Left ventricle myocardium inferior (tissue), 1 donor: ENCODE data around the gene NOD1. TPM values are rescaled to one million over a fixed set of nuclear protein-coding genes. Genes with fewer than 3 reads are reported as not detected.

Experiments
- DNase-seq: peaks from one replicate; pipeline ENCODE4 v3.0.0-alpha.2; 2020
- H3K27ac ChIP-seq: fragments of 200-600 bp; replicated peaks from 2 replicates; pipeline ENCODE4 v1.8.0; 2021
- H3K27me3 ChIP-seq: fragments of 200-600 bp; 2 replicates; pipeline ENCODE4 v1.8.0; 2021; ENCODE audit warnings: low read depth
- H3K36me3 ChIP-seq: fragments of 200-600 bp; 2 replicates; pipeline ENCODE4 v1.8.0; 2021
- H3K4me1 ChIP-seq: fragments of 200-600 bp; 2 replicates; pipeline ENCODE4 v1.8.0; 2021
- H3K4me3 ChIP-seq: fragments of 200-600 bp; 2 replicates; pipeline ENCODE4 v1.8.0; 2021; ENCODE audit warnings: mild to moderate bottlenecking, moderate library complexity
- H3K9me3 ChIP-seq: fragments of 200-600 bp; replicated peaks from 2 replicates; pipeline ENCODE4 v1.8.0; 2021
- intact Hi-C: fragments of 100-400 bp; cut with micrococcal nuclease; formaldehyde crosslinking; loops from one replicate; pipeline ENCODE4 v1.11.0; 2022
- total RNA-seq: library from RNA; stranded (reverse); fragmentation: NEBNext Ultra II Directional; extraction: Animal tissue kit (Norgen Biotek cat#: 25700); gene quantifications from one replicate; pipeline ENCODE4 v1.2.1, GENCODE V29; 2021
- TF ChIP-seq, protein P1 (sequence below): fragments of 200-600 bp; IDR thresholded peaks from 2 replicates; pipeline ENCODE4 v1.8.0; 2021; ENCODE audit warnings: antibody characterized with exemption, mild to moderate bottlenecking, borderline replicate concordance
- donor health status: DM: no; HTN: yes; CAD: no; lungs with severe emphysema.

NOD1 gene
- total RNA-seq, 1 donor from 2014 or later: 7.0 TPM

DNA sequence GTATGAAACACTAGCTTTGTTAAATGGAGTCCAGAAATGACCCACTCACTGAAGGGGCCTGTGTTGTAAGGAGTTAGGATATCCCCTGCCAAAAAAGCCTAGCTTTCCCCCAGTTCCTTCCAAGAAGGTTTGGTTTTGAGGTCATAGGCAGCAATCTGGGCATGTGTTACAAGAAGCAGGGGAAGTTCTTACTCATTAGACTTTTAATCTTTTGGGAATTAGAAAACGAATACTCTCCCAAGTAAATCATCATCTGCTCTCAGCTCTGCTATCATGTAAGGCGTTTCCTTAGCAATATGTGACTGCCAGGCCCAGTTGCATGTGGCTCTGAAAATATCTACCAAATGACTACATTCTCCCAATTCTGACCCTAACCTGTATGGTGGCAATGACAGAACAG, 3.7 kb downstream of the NOD1 start:
- H3K36me3 ChIP-seq: no peaks in the 10 kb centered on the region
- TF ChIP-seq, protein P1, sequence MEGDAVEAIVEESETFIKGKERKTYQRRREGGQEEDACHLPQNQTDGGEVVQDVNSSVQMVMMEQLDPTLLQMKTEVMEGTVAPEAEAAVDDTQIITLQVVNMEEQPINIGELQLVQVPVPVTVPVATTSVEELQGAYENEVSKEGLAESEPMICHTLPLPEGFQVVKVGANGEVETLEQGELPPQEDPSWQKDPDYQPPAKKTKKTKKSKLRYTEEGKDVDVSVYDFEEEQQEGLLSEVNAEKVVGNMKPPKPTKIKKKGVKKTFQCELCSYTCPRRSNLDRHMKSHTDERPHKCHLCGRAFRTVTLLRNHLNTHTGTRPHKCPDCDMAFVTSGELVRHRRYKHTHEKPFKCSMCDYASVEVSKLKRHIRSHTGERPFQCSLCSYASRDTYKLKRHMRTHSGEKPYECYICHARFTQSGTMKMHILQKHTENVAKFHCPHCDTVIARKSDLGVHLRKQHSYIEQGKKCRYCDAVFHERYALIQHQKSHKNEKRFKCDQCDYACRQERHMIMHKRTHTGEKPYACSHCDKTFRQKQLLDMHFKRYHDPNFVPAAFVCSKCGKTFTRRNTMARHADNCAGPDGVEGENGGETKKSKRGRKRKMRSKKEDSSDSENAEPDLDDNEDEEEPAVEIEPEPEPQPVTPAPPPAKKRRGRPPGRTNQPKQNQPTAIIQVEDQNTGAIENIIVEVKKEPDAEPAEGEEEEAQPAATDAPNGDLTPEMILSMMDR: no peak
- DNase-seq: no peak
- no peaks in the 10 kb centered on the region for H3K9me3 ChIP-seq
- H3K4me1 ChIP-seq: peaks cover 97% of the 10 kb centered on the region
- intact Hi-C loops: no loop called here
- H3K27ac ChIP-seq: peak overlapping the region; percentile 98
- no peaks in the 10 kb centered on the region for H3K27me3 ChIP-seq
- no peak overlapping the region for H3K4me3 ChIP-seq

DNA sequence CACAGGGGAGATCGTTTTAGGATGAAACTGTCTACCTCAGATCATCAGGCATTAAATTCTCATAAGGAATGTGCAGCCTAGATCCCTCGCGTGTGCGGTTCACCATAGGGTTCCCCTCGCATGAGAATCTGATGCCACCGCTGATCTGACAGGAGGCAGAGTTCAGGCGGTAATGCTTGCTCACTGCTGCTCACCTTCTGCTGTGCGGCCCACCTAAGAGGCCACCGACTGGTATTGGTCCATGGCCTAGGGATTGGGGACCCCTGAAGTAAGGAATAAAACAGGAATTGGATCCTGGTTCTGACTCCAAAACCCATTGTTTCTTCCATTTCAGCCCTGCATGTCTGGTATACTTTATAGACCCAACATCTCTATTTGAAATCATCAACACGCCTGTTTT, 4.1 kb downstream of the NOD1 start:
- Histone ChIP-seq H3K9me3 (no peaks in the 10 kb centered on the region), H3K27me3 (no peaks in the 10 kb centered on the region), H3K36me3 (no peaks in the 10 kb centered on the region), H3K27ac (peak overlapping the region; percentile 98), H3K4me3 (no peak overlapping the region), H3K4me1 (peaks cover 100% of the 10 kb centered on the region)
- no peak for DNase-seq
- TF ChIP-seq, protein P1: no peak
- intact Hi-C loops: no loop called here

DNA sequence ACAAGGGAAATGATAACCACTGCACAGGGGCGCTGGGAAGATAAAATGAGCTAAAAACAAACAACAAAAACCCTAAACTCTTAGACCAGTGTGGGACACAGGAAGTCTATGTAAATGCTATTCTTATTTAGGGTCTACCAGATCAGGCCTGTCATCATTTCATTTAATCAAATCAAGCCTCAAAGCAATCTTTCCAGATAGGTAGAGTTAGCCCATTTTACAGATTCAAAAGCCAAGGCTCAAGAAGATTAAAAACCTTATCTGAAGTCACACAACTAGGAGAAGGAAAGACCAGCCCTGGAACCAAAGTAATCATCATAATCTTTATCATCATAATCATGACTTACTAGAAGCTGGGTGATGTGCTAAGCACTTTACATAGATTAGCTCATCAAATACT, 4.7 kb downstream of the NOD1 start:
- Histone ChIP-seq H3K4me1 (peaks cover 100% of the 10 kb centered on the region), H3K4me3 (no peak overlapping the region), H3K27me3 (no peaks in the 10 kb centered on the region), H3K9me3 (no peaks in the 10 kb centered on the region), H3K27ac (peak overlapping the region; percentile 98), H3K36me3 (no peaks in the 10 kb centered on the region)
- intact Hi-C loops: no loop called here
- DNase-seq: no peak
- TF ChIP-seq, protein P1: no peak

DNA sequence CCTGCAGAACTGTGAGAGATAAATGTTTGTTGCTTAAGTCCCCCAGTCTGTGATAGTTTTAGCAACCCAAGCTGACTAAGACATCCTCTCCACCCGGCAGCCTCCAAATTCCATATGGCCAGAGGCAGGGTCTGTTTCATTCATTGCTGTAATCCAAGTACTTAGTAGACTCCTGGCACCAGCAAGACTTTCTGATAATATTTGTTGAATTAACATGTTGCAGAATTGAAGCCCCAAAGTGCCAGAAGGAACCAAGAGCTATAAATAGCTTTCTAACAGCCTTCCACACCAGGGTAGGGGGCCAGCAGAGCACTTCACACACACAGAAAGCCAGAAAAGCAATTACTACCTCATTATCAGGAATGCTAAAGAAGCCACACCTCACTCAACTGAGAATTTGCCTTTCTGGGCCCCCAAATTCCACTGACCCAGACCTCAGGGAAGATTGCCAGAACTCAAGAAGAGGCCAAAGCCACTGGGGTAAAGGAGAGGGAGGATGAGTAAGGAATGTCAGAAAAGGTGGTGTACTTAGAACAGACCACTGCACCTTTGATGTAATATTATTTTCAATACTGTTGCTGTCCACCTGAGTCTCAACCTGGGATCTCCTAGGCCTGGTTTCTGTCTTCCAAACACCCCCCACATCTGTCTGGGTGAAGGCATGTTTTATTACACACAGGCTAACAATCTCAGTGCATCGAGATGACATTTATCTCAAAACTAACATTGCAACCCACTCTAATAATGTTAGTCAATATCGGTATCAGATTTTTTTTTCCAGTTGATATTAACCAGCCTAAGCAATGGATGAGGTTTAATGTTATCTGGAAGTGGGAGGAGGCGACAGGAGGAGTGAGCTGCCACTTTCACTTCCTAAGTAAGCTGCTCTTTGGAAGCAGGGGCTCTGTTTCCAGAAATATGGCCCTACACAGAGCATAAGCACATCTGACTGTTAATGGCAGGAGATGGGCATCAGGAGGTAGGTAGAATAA, 5.5 kb downstream of the NOD1 start:
- H3K27ac ChIP-seq: peak overlapping the region; percentile 98
- DNase-seq: no peak
- TF ChIP-seq, protein P1: no peak
- no peaks in the 10 kb centered on the region for H3K36me3 ChIP-seq
- peaks cover 100% of the 10 kb centered on the region for H3K4me1 ChIP-seq
- H3K4me3 ChIP-seq: no peak overlapping the region
- H3K27me3 ChIP-seq: no peaks in the 10 kb centered on the region
- intact Hi-C loops: no loop called here
- no peaks in the 10 kb centered on the region for H3K9me3 ChIP-seq

DNA sequence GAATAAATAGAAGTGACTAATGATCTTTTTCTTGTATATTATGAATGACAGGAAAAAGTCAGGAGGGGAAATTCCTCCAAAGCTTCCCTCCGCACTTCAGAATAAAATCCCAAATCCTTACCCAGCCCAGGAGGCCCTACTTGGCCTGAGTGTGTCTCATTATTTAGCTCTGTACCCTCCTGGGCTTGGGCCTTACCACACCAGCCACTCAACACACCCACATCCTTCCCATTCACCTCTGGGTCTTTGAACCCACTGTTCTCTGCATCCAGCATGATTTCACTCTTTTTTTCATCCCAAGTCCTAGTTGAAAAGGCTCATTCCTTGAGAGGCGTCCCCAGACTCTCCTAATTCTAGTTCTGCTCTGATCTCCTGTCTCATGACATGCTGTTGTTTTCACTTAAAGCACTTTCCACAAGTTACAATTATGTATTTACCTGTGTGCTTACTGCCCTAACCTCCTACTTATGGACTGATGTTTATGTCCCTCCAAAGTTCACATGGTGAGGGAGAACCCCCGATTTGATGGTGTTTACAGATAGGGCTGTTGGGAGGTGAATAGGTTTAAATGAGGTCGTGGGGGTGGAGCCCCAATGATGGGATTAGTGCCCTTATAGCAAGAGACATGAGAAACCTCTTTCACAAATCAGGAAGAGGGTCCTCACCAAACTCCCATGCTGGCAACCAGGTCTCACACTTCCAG, 6.4 kb downstream of the NOD1 start:
- intact Hi-C loops: no loop called here
- TF ChIP-seq, protein P1: no peak
- no peaks in the 10 kb centered on the region for H3K36me3 ChIP-seq
- H3K4me1 ChIP-seq: peaks cover 100% of the 10 kb centered on the region
- H3K27ac ChIP-seq: peak overlapping the region; percentile 98
- H3K27me3 ChIP-seq: no peaks in the 10 kb centered on the region
- H3K4me3 ChIP-seq: peak overlapping the region; percentile 41
- DNase-seq: no peak
- H3K9me3 ChIP-seq: no peaks in the 10 kb centered on the region
